Astrocyte (in vitro differentiated cells and primary cell): ENCODE data around the gene RRBP1. TPM values are rescaled to one million over a fixed set of nuclear protein-coding genes. Genes with fewer than 3 reads are reported as not detected.
A peak's percentile ranks its signal among the peaks of the same experiment; 100 is the strongest.

Source experiments
- DNase-seq: peaks from one replicate; pipeline ENCODE4 v3.0.0-alpha.2; 2010; ENCODE audit warnings: low read depth
- FAIRE-seq: peaks from 2 replicates; lab custom pipeline; 2011; peaks lifted over from hg19 to GRCh38; lab: Jason Lieb, UNC
- H2AFZ ChIP-seq: 2 replicates; pipeline ENCODE4 v1.6.0; 2012; ENCODE audit warnings: low read depth, low read length, inconsistent platforms
- H3K27ac ChIP-seq: 2 replicates; pipeline ENCODE4 v1.5.1; 2011; ENCODE audit warnings: low read depth, low read length, inconsistent platforms
- H3K27me3 ChIP-seq: 2 replicates; pipeline ENCODE4 v1.6.0; 2011; ENCODE audit warnings: low read length, inconsistent platforms; ENCODE audit not compliant: insufficient read depth
- H3K36me3 ChIP-seq: 2 replicates; pipeline ENCODE4 v1.5.1; 2011; ENCODE audit warnings: low read length, inconsistent platforms; ENCODE audit not compliant: insufficient read depth
- H3K4me1 ChIP-seq: 2 replicates; pipeline ENCODE4 v1.5.1; 2011; ENCODE audit warnings: low read length, inconsistent platforms; ENCODE audit not compliant: insufficient read depth
- H3K4me2 ChIP-seq: 2 replicates; pipeline ENCODE4 v1.6.0; 2012; ENCODE audit warnings: low read length, inconsistent platforms
- H3K4me3 ChIP-seq: 2 replicates; pipeline ENCODE4 v1.5.1; 2011; ENCODE audit warnings: low read depth, mild to moderate bottlenecking, low read length, inconsistent platforms; ENCODE audit not compliant: insufficient read depth
- H3K79me2 ChIP-seq: 2 replicates; pipeline ENCODE4 v1.6.0; 2012; ENCODE audit warnings: mild to moderate bottlenecking, low read length, inconsistent platforms; ENCODE audit not compliant: insufficient read depth
- H3K9ac ChIP-seq: 2 replicates; pipeline ENCODE4 v1.6.0; 2012; ENCODE audit warnings: mild to moderate bottlenecking, low read length, inconsistent platforms
- H3K9me3 ChIP-seq: 2 replicates; pipeline ENCODE4 v1.5.1; 2012; ENCODE audit warnings: low read depth, mild to moderate bottlenecking, low read length, inconsistent platforms; ENCODE audit not compliant: insufficient read depth
- H4K20me1 ChIP-seq: 2 replicates; pipeline ENCODE4 v1.6.0; 2012; ENCODE audit warnings: low read length, inconsistent platforms; ENCODE audit not compliant: insufficient read depth
- H3K27ac Mint-ChIP-seq: one replicate; pipeline ENCODE4 v1.8.0; 2021; ENCODE audit warnings: mild to moderate bottlenecking, mixed read lengths; ENCODE audit not compliant: unreplicated experiment
- H3K27me3 Mint-ChIP-seq: one replicate; pipeline ENCODE4 v1.8.0; 2021; ENCODE audit warnings: low read depth, mixed read lengths; ENCODE audit not compliant: unreplicated experiment
- H3K36me3 Mint-ChIP-seq: one replicate; pipeline ENCODE4 v1.8.0; 2021; ENCODE audit warnings: low read depth, mixed read lengths; ENCODE audit not compliant: unreplicated experiment
- H3K4me1 Mint-ChIP-seq: one replicate; pipeline ENCODE4 v1.8.0; 2021; ENCODE audit warnings: low read depth, mixed read lengths; ENCODE audit not compliant: unreplicated experiment
- H3K4me3 Mint-ChIP-seq: one replicate; pipeline ENCODE4 v1.8.0; 2021; ENCODE audit warnings: mild to moderate bottlenecking, moderate library complexity, mixed read lengths; ENCODE audit not compliant: unreplicated experiment
- H3K9me3 Mint-ChIP-seq: one replicate; pipeline ENCODE4 v1.8.0; 2021; ENCODE audit warnings: mild to moderate bottlenecking, mixed read lengths; ENCODE audit not compliant: unreplicated experiment
- CTCF ChIP-seq: IDR thresholded peaks from 2 replicates; pipeline ENCODE4 v1.5.1; 2011; ENCODE audit warnings: low read depth, mild to moderate bottlenecking, inconsistent platforms, low read length, moderate library complexity; ENCODE audit not compliant: insufficient read depth
- EZH2 ChIP-seq: IDR thresholded peaks from 2 replicates; pipeline ENCODE4 v1.6.1; 2012; ENCODE audit warnings: mild to moderate bottlenecking, low read length, inconsistent platforms; ENCODE audit not compliant: insufficient read depth
- total RNA-seq: library from RNA; stranded (reverse); gene quantifications from 2 replicates; pipeline ENCODE4 v1.2.1, GENCODE V29; 2021

Gene RRBP1
- total RNA-seq, 1 donor from 2014 or later, result 347 TPM

- Histone ChIP-seq H3K9me3 (no peaks in the 10 kb centered on the region), H3K4me1 (peaks cover 13% of the 10 kb centered on the region), H4K20me1 (peaks cover 97% of the 10 kb centered on the region), H3K27ac (no peak overlapping the region), H3K36me3 (peaks cover 45% of the 10 kb centered on the region), H3K4me3 (no peak overlapping the region), H3K27me3 (no peaks in the 10 kb centered on the region), H3K9ac (no peak overlapping the region), H2AFZ (no peak overlapping the region), H3K79me2 (peaks cover 42% of the 10 kb centered on the region), H3K4me2 (no peak overlapping the region)
- H3K4me1 Mint-ChIP-seq, result peaks cover 22% of the 10 kb centered on the region
- no peak for DNase-seq
- H3K27me3 Mint-ChIP-seq, result no peaks in the 10 kb centered on the region
- TF ChIP-seq EZH2 (no peak), CTCF (no peak)
- FAIRE-seq, result no peak
- H3K36me3 Mint-ChIP-seq, result peaks cover 2% of the 10 kb centered on the region
- peak overlapping the region; percentile 87 for H3K27ac Mint-ChIP-seq
- no peak overlapping the region for H3K4me3 Mint-ChIP-seq
- no peaks in the 10 kb centered on the region for H3K9me3 Mint-ChIP-seq
Measured at GRCh38 chr20:17608701-17609497, 73.1 kb downstream of the RRBP1 start.

- Mint-ChIP-seq H3K27ac (no peak overlapping the region), H3K36me3 (peaks cover 7% of the 10 kb centered on the region), H3K9me3 (no peaks in the 10 kb centered on the region), H3K4me1 (peaks cover 29% of the 10 kb centered on the region), H3K27me3 (no peaks in the 10 kb centered on the region), H3K4me3 (no peak overlapping the region)
- H3K4me1 ChIP-seq, result no peaks in the 10 kb centered on the region
- H3K9ac ChIP-seq, result no peak overlapping the region
- no peak overlapping the region for H3K4me2 ChIP-seq
- H2AFZ ChIP-seq, result no peak overlapping the region
- H3K27me3 ChIP-seq, result no peaks in the 10 kb centered on the region
- no peak overlapping the region for H3K27ac ChIP-seq
- no peak overlapping the region for H3K4me3 ChIP-seq
- peaks cover 71% of the 10 kb centered on the region for H3K79me2 ChIP-seq
- DNase-seq, result no peak
- no peak for TF ChIP-seq EZH2
- no peak for TF ChIP-seq CTCF
- no peaks in the 10 kb centered on the region for H3K9me3 ChIP-seq
- peaks cover 98% of the 10 kb centered on the region for H4K20me1 ChIP-seq
- FAIRE-seq, result no peak
- H3K36me3 ChIP-seq, result peaks cover 58% of the 10 kb centered on the region
Measured at GRCh38 chr20:17606001-17606400, 76.0 kb downstream of the RRBP1 start.

- H3K4me1 Mint-ChIP-seq, result peaks cover 36% of the 10 kb centered on the region
- DNase-seq (no peak), FAIRE-seq (no peak)
- no peak overlapping the region for H3K27ac ChIP-seq
- H3K27ac Mint-ChIP-seq, result no peak overlapping the region
- no peak overlapping the region for H3K4me3 ChIP-seq
- H3K27me3 ChIP-seq, result no peaks in the 10 kb centered on the region
- no peak overlapping the region for H3K9ac ChIP-seq
- peaks cover 79% of the 10 kb centered on the region for H3K79me2 ChIP-seq
- H3K4me3 Mint-ChIP-seq, result no peak overlapping the region
- peaks cover 97% of the 10 kb centered on the region for H4K20me1 ChIP-seq
- H3K27me3 Mint-ChIP-seq, result no peaks in the 10 kb centered on the region
- no peaks in the 10 kb centered on the region for H3K4me1 ChIP-seq
- H3K4me2 ChIP-seq, result no peak overlapping the region
- H3K9me3 Mint-ChIP-seq, result no peaks in the 10 kb centered on the region
- peaks cover 10% of the 10 kb centered on the region for H3K36me3 Mint-ChIP-seq
- H3K36me3 ChIP-seq, result peaks cover 58% of the 10 kb centered on the region
- TF ChIP-seq CTCF (no peak), EZH2 (no peak)
- no peaks in the 10 kb centered on the region for H3K9me3 ChIP-seq
- H2AFZ ChIP-seq, result no peak overlapping the region
Measured at GRCh38 chr20:17605131-17605660, 76.8 kb downstream of the RRBP1 start.
